Right lobe of liver (tissue), 6 donors: ENCODE results near the gene GATA2. TPM values are rescaled to one million over a fixed set of nuclear protein-coding genes. Genes with fewer than 3 reads are reported as not detected.

Source experiments
- ATAC-seq, 4 donors: fragments of 200-7000 bp; cut with Tn5 transposase; one replicate each; pipeline ENCODE4 v1.9.1; 2020; ENCODE audit warnings: mild to moderate bottlenecking in 4 of 4, moderate library complexity in 4 of 4
- DNase-seq, 3 donors: peaks; one replicate each; pipeline ENCODE4 v3.0.0-alpha.2; 2020
- H3K27ac ChIP-seq, 3 donors: fragments of 200-600 bp; one replicate each; pipeline ENCODE4 v1.8.0; 2022
- H3K27me3 ChIP-seq, 2 donors: fragments of 200-600 bp; one replicate each; pipeline ENCODE4 v1.8.0; 2022
- H3K36me3 ChIP-seq, 4 donors: fragments of 200-600 bp; sonication (generic) in 1 of 4; one replicate each; pipeline versions ENCODE4 v1.5.1 to v1.8.0; 2017 to 2022; ENCODE audit warnings: control low read depth in 1 of 4
- H3K4me1 ChIP-seq, 4 donors: fragments of 200-600 bp; sonication (generic) in 1 of 4; one replicate each; pipeline versions ENCODE4 v1.5.1 to v1.8.0; 2017 to 2022; ENCODE audit warnings: control low read depth in 1 of 4
- H3K4me3 ChIP-seq, 3 donors: fragments of 200-600 bp; one replicate each; pipeline ENCODE4 v1.8.0; 2022
- H3K9me3 ChIP-seq, 4 donors: fragments of 200-600 bp; sonication (generic) in 1 of 4; one replicate each; pipeline versions ENCODE4 v1.5.1 to v1.8.0; 2017 to 2022; ENCODE audit warnings: control low read depth in 1 of 4
- POLR2A ChIP-seq: fragments of 450-650 bp; IDR thresholded peaks from one replicate; pipeline ENCODE4 v1.6.1; 2017; ENCODE audit warnings: antibody characterized with exemption, mild to moderate bottlenecking
- WGBS: methylation state at CpG from one replicate; pipeline ENCODE4 v1.1.6; 2018; ENCODE audit warnings: low coverage, low lambda C conversion rate; ENCODE audit not compliant: insufficient coverage; ENCODE audit errors: missing lambda C conversion rate; 5-methylcytosine and 5-hydroxymethylcytosine counted together
- intact Hi-C, 2 donors: fragments of 100-400 bp; cut with DNase I; formaldehyde crosslinking; loops; one replicate each; pipeline versions ENCODE4 v1.11.2 to v1.14.1; 2022
- total RNA-seq, 6 experiments: library from RNA; depleted of rRNA in 2 of 6; stranded (reverse); fragments of >200 nt in 2 of 6; fragmentation: NEBNext Ultra II Directional in 3 of 6; extraction: Animal tissue kit (Norgen Biotek cat#: 25700) in 3 of 6; gene quantifications; one replicate each; pipeline versions ENCODE4 v1.1.0 to v1.2.4, GENCODE V29; 2016 to 2023
- TF ChIP-seq, protein P1 (sequence below), 4 donors: fragments of 200-600 bp in 3 of 4; fragments of 450-650 bp in 1 of 4; IDR thresholded peaks; one replicate each; pipeline versions ENCODE4 v1.5.1 to v1.8.0; 2016 to 2022; ENCODE audit warnings: antibody characterized with exemption in 4 of 4, mild to moderate bottlenecking in 2 of 4
- donor health status: DM: no; HTN: yes; CAD: no.
- donor health status: DM: no; HTN: no; CAD: no.
- donor health status: DM: no; HTN: no; CAD: no.
- donor health status: DM: no; HTN: yes; CAD: no.
- donor health status: DM: no; HTN: yes; CAD: no.

The GATA2 gene
- total RNA-seq, 6 experiments from 2014 or later: 0.60 to 1.3 (median 0.76) TPM

GRCh38 chr3:128429751-128430150, 63.2 kb downstream of the GATA2 start:
- no CpG with 5 or more reads among the region's 8 CpGs for WGBS
- Histone ChIP-seq H3K27me3 (peaks cover 0 to 4% of the 10 kb centered on the region in 2 donors), H3K36me3 (no peaks in the 10 kb centered on the region), H3K4me3 (no peak overlapping the region), H3K27ac (no peak overlapping the region), H3K9me3 (no peaks in the 10 kb centered on the region), H3K4me1 (peaks cover 0 to 15% (median 0%) of the 10 kb centered on the region in 4 donors)
- no peak for ATAC-seq
- no peak for DNase-seq
- no peak for TF ChIP-seq POLR2A
- TF ChIP-seq, protein P1, sequence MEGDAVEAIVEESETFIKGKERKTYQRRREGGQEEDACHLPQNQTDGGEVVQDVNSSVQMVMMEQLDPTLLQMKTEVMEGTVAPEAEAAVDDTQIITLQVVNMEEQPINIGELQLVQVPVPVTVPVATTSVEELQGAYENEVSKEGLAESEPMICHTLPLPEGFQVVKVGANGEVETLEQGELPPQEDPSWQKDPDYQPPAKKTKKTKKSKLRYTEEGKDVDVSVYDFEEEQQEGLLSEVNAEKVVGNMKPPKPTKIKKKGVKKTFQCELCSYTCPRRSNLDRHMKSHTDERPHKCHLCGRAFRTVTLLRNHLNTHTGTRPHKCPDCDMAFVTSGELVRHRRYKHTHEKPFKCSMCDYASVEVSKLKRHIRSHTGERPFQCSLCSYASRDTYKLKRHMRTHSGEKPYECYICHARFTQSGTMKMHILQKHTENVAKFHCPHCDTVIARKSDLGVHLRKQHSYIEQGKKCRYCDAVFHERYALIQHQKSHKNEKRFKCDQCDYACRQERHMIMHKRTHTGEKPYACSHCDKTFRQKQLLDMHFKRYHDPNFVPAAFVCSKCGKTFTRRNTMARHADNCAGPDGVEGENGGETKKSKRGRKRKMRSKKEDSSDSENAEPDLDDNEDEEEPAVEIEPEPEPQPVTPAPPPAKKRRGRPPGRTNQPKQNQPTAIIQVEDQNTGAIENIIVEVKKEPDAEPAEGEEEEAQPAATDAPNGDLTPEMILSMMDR (IDR thresholded peaks at IDR 0.05): no peak
- intact Hi-C loops: loop anchor here (5.0 to 10.0 kb wide), 2 partner anchors 68 to 155 kb away; no protein-coding TSS in a partner anchor

Other genes starting within 250 kb of the GATA2 start
- not detected for gene DNAJB8, start 26.3 kb downstream of the GATA2 start, total RNA-seq
- 100 to 1,000 TPM in 5 of 6 experiments, 10 to 100 TPM in 1; 94.4 to 244 (median 190) TPM for gene RPN1, start 157.6 kb upstream of the GATA2 start, total RNA-seq
- gene RAB7A, start 233.0 kb upstream of the GATA2 start, total RNA-seq: 100 to 1,000 TPM in 4 of 6 experiments, 10 to 100 TPM in 2; 84.0 to 145 (median 119) TPM